NT2/D1 (cell line): Measurements from ENCODE around the gene SLCO3A1.

Experiments
- YY1 ChIP-seq: IDR thresholded peaks from 2 replicates; pipeline ENCODE4 v1.6.1; 2011; ENCODE audit not compliant: insufficient read length, insufficient read depth
- ZNF274 ChIP-seq: IDR thresholded peaks from 2 replicates; pipeline ENCODE4 v1.6.1; 2011; ENCODE audit warnings: mild to moderate bottlenecking, low read depth, low read length

- no peak for TF ChIP-seq YY1
- TF ChIP-seq ZNF274 = no peak
Measured at GRCh38 chr15:92069308-92070250, 216.1 kb downstream of the SLCO3A1 start.
